Aorta (tissue), 5 donors: ENCODE measurements around the gene CCND1. TPM values are rescaled to one million over a fixed set of nuclear protein-coding genes. Genes with fewer than 3 reads are reported as not detected.
A peak's percentile ranks its signal among the peaks of the same experiment; 100 is the strongest.

Experiments
- ATAC-seq: fragments of 200-7000 bp; cut with Tn5 transposase; one replicate; pipeline ENCODE4 v1.9.1; 2022; ENCODE audit warnings: moderate library complexity; ENCODE audit not compliant: low FRiP score
- DNase-seq, 2 donors: peaks; one replicate each; pipeline ENCODE4 v3.0.0-alpha.2; 2020
- H3K27ac ChIP-seq, 2 donors: one replicate each; pipeline ENCODE4 v1.5.1; 2013; ENCODE audit warnings: low read length in 2 of 2, mild to moderate bottlenecking in 2 of 2, moderate library complexity in 2 of 2, control low read depth in 1 of 2, inconsistent platforms in 1 of 2, low read depth in 1 of 2
- H3K27me3 ChIP-seq, 2 donors: one replicate each; pipeline ENCODE4 v1.6.1; 2013; ENCODE audit warnings: control low read depth in 1 of 2, low read length in 1 of 2, mild to moderate bottlenecking in 1 of 2, moderate library complexity in 1 of 2; ENCODE audit not compliant: insufficient read depth in 2 of 2, control insufficient read depth in 1 of 2
- H3K36me3 ChIP-seq, 2 donors: one replicate each; pipeline ENCODE4 v1.6.1; 2013; ENCODE audit warnings: control low read depth in 1 of 2, low read length in 1 of 2, mild to moderate bottlenecking in 1 of 2; ENCODE audit not compliant: insufficient read depth in 2 of 2, control insufficient read depth in 1 of 2
- H3K4me1 ChIP-seq, 2 donors: one replicate each; pipeline ENCODE4 v1.6.1; 2013; ENCODE audit warnings: low read length in 2 of 2, control low read depth in 1 of 2, mild to moderate bottlenecking in 1 of 2, moderate library complexity in 1 of 2; ENCODE audit not compliant: insufficient read depth in 2 of 2, control insufficient read depth in 1 of 2
- H3K4me3 ChIP-seq, 2 donors: one replicate each; pipeline ENCODE4 v1.5.1; 2013; ENCODE audit warnings: low read length in 2 of 2, control low read depth in 1 of 2, mild to moderate bottlenecking in 1 of 2
- H3K9me3 ChIP-seq: one replicate; pipeline ENCODE4 v1.6.1; 2013; ENCODE audit warnings: mild to moderate bottlenecking, low read length; ENCODE audit not compliant: control insufficient read depth
- WGBS, 2 donors: extraction: QIAGEN DNeasy Blood & Tissue Kit; methylation state at CpG; one replicate each; pipeline ENCODE4 v1.1.7; 2013; 5-methylcytosine and 5-hydroxymethylcytosine counted together
- intact Hi-C, 2 donors: fragments of 100-400 bp; cut with DNase I; formaldehyde crosslinking; loops; one replicate each; pipeline versions ENCODE4 v1.14.2 to v1.15.0; 2022
- long read RNA-seq, 2 donors: library from polyadenylated mRNA; unstranded; transcript quantifications; one replicate each; pipeline ENCODE4 v2.0.0, GENCODE V29; 2020 to 2021
- polyA plus RNA-seq, 2 donors: library from polyadenylated mRNA; stranded (reverse); fragments of 200-250 nt; gene quantifications; one replicate each; pipeline ENCODE4 v1.2.3, GENCODE V29; 2013
- total RNA-seq, 2 donors: library from RNA; stranded (reverse); fragmentation: NEBNext Ultra II Directional; extraction: Animal tissue kit (Norgen Biotek cat#: 25700); gene quantifications; one replicate each; pipeline ENCODE4 v1.2.1, GENCODE V29; 2021
- donor health status: healthy with polysubstance abuse.
- donor health status: Bipolar disorder and iron deficiency.
- donor health status: DM: no; HTN: no; CAD: no.
- donor health status: DM: no; HTN: no; CAD: no.
- donor health status: DM: yes; HTN: yes; CAD: no.

CCND1 gene
- 100 to 1,000 TPM in 1 of 2 donors, 10 to 100 TPM in 1; 77.6 to 102 TPM for total RNA-seq
- polyA plus RNA-seq, result 10 to 100 TPM; 20.9 to 64.9 TPM
- long read RNA-seq, donor 1, full-length matches to known transcripts, result 43 of 79 reads
- long read RNA-seq, donor 1, partial matches to known transcripts, result 1 of 79 reads
- long read RNA-seq, donor 1, other reads (novel, unspliced or antisense), result 35 of 79 reads
- long read RNA-seq, donor 2, full-length matches to known transcripts, result 22 of 61 reads
- long read RNA-seq, donor 2, partial matches to known transcripts, result 18 of 61 reads
- long read RNA-seq, donor 2, other reads (novel, unspliced or antisense), result 21 of 61 reads

DNA sequence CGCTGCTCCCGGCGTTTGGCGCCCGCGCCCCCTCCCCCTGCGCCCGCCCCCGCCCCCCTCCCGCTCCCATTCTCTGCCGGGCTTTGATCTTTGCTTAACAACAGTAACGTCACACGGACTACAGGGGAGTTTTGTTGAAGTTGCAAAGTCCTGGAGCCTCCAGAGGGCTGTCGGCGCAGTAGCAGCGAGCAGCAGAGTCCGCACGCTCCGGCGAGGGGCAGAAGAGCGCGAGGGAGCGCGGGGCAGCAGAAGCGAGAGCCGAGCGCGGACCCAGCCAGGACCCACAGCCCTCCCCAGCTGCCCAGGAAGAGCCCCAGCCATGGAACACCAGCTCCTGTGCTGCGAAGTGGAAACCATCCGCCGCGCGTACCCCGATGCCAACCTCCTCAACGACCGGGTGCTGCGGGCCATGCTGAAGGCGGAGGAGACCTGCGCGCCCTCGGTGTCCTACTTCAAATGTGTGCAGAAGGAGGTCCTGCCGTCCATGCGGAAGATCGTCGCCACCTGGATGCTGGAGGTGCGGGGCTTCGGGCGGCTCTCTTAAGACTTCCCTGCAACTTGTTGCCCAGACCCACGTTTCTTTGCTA is at the start of gene CCND1:
CCND1 (plus strand) TSS at position 162 of the 587 bp plus-strand sequence; CDS start at position 320, 158 bp downstream.
- Histone ChIP-seq H3K9me3 (no peaks in the 10 kb centered on the region), H3K4me1 (no peaks in the 10 kb centered on the region), H3K36me3 (no peaks in the 10 kb centered on the region), H3K4me3 (peak within 1 kb of the TSS; percentile 79 to 81), H3K27me3 (peaks cover 0 to 2% of the 10 kb centered on the region in 2 donors), H3K27ac (peak within 1 kb of the TSS in 1 of 2 donors; percentile 66)
- ATAC-seq (peak; percentile 51), DNase-seq (peak; percentile 80 to 89)
- 0% methylated on average over 37 to 49 of the region's 49 CpGs for WGBS, 2 donors
- intact Hi-C loops, result loop anchor here in 1 of 2 donors (1.0 to 5.0 kb wide), 2 partner anchors 101 to 519 kb away; no protein-coding TSS in a partner anchor

GRCh38 chr11:69592986-69593650 is 47.8 kb upstream of the CCND1 start:
- intact Hi-C loops, result no loop called here
- H3K27ac ChIP-seq, result no peak overlapping the region
- no peak overlapping the region for H3K4me3 ChIP-seq

GRCh38 chr11:69593851-69594250 is 47.1 kb upstream of the CCND1 start:
- H3K4me3 ChIP-seq, result no peak overlapping the region
- intact Hi-C loops, result no loop called here
- no peaks in the 10 kb centered on the region for H3K27me3 ChIP-seq
- no peaks in the 10 kb centered on the region for H3K36me3 ChIP-seq
- H3K27ac ChIP-seq, result no peak overlapping the region
- 86 to 92% methylated on average over 6 of the region's 6 CpGs for WGBS, 2 donors
- peaks cover 1% of the 10 kb centered on the region for H3K9me3 ChIP-seq
- no peaks in the 10 kb centered on the region for H3K4me1 ChIP-seq
- DNase-seq (no peak), ATAC-seq (no peak)

More at GRCh38 chr11:69592986-69593650, 47.8 kb upstream of the CCND1 start:
- no peak for DNase-seq
- Histone ChIP-seq H3K9me3 (peaks cover 1% of the 10 kb centered on the region), H3K36me3 (no peaks in the 10 kb centered on the region), H3K27me3 (no peaks in the 10 kb centered on the region), H3K4me1 (no peaks in the 10 kb centered on the region)
- WGBS, 2 donors, result 93 to 94% methylated on average over 31 of the region's 31 CpGs
- no peak for ATAC-seq

DNA sequence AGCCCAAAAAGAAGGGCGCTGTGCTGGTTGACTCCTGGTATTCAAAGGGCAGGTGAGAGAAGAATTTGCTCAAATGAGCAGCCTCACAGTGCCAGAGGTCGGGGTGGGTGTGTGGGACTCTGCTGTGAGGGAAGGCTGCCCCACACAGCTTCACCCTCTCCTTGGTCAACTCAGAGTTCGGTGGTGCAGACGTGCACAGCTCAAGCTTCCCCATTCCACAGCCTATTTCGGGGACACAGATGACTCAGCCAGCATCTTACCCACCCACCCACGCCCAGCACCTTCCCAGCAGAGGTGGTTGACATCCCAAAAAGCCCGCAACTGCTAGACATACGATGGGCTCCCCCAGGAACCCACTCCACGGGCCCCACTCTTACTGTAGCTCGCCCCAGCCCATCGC is 46.5 kb upstream of the CCND1 start:
- Histone ChIP-seq H3K27ac (no peak overlapping the region), H3K4me3 (no peak overlapping the region), H3K9me3 (peaks cover 1% of the 10 kb centered on the region), H3K36me3 (no peaks in the 10 kb centered on the region), H3K27me3 (no peaks in the 10 kb centered on the region), H3K4me1 (no peaks in the 10 kb centered on the region)
- 92 to 96% methylated on average over 11 of the region's 11 CpGs for WGBS, 2 donors
- ATAC-seq, result no peak
- no peak for DNase-seq
- intact Hi-C loops, result no loop called here

DNA sequence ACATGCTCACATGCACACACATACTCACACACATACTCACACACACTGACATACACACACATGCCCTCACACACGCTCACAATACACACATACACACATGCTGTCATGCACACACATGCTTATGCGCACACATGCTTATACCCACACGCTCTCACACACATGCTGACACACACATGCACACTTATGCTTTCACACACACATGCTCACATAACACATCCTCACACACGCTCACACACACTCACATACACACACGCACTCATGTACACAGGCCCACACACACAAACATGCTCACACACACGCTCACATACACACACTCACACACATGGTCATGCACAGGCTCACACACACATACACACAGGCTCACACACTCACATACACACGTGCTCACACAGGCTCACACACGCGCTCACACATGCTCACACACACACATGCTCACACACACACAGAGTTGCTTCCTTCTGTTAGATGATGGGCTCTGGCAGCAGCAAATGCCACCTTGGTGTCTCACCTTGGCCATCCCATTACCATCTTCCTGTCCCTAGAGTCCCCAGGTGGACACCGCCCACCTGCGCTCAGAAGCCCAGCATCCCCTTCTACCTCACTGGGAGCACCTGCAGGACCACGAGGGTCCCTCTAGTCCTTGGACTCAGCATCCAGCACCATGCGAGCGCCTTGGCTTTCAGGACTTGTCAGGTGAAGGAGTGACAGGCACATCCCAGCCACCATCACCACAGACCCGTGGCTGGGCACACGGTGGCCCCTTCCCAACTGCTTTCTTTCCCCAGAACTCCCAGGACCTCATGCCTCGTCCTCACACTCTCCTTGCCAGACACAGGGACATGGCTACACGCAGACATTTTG is 44.9 kb upstream of the CCND1 start:
- no peak overlapping the region for H3K27ac ChIP-seq
- 74 to 82% methylated on average over 17 to 18 of the region's 18 CpGs for WGBS, 2 donors
- H3K27me3 ChIP-seq, result no peaks in the 10 kb centered on the region
- no peaks in the 10 kb centered on the region for H3K36me3 ChIP-seq
- DNase-seq, result no peak
- intact Hi-C loops, result no loop called here
- no peak overlapping the region for H3K4me3 ChIP-seq
- H3K9me3 ChIP-seq, result peaks cover 1% of the 10 kb centered on the region
- no peaks in the 10 kb centered on the region for H3K4me1 ChIP-seq
- ATAC-seq, result no peak

DNA sequence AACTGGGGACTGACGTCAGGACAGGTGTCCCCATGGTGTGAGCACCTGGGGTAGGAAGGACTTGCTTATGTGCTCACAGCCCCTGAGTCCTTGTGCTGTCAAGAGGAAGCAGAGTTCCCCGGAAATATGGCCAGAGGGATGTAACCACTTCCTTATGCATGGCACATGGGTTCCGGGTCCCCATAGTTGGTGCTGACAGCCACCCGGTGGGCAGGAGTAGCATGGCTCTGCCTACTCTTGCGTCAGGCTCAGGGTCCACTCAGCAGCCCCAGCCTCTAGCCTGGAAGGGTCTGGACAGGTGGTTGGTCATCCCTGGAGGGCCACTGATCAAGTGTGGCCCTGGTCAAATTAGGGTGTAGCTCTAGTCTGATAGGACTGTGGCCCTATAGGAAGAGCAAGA is 42.8 kb upstream of the CCND1 start:
- ATAC-seq (no peak), DNase-seq (no peak)
- intact Hi-C loops, result no loop called here

DNA sequence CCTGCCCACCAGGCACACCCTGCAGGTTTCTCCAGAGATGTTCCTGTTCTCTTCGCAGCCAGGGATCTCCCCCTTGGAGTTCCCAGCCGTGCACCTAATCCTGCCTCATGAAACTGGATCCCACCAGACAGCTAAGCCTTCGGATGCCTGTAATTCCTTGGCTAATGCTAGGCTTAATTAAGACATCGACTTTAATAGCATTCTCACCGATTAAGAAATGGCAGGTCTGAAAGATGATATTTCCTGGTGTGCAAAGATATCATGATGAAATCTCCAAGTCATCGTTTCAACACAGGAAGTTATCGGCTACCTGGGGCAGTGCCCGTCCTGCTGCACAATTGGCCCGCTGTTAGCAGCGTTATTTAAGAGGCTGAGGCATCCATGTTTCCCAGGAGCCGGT is 41.5 kb upstream of the CCND1 start:
- no peak overlapping the region for H3K4me3 ChIP-seq
- H3K27me3 ChIP-seq, result no peaks in the 10 kb centered on the region
- 75 to 77% methylated on average over 11 of the region's 11 CpGs for WGBS, 2 donors
- no peaks in the 10 kb centered on the region for H3K36me3 ChIP-seq
- H3K4me1 ChIP-seq, result no peaks in the 10 kb centered on the region
- intact Hi-C loops, result no loop called here
- no peak for DNase-seq
- no peak overlapping the region for H3K27ac ChIP-seq
- no peak for ATAC-seq
- H3K9me3 ChIP-seq, result no peaks in the 10 kb centered on the region

More for the DNA sequence above, 42.8 kb upstream of the CCND1 start:
- Histone ChIP-seq H3K4me1 (no peaks in the 10 kb centered on the region), H3K4me3 (no peak overlapping the region), H3K9me3 (no peaks in the 10 kb centered on the region), H3K27ac (no peak overlapping the region), H3K27me3 (no peaks in the 10 kb centered on the region), H3K36me3 (no peaks in the 10 kb centered on the region)
- 61 to 73% methylated on average over 5 of the region's 5 CpGs for WGBS, 2 donors

DNA sequence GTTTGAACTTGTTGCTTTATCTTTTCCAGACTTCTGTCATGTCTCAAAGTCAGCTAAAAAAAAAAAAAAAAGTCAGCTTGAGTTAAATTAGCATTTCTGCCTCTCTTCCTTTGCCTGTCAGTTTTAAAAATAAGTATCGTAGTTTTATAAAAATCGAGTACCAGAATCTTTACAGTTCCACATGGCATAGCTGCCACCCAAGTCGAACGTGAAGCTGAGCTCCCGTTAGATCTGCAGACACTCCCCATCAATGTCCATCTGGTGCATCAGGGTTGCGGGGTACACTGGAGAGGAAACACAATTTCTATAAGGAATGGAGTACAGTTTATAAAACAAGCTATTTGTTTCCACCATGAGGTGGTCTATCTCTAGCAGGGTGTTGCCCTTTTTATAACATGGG is 41.0 kb upstream of the CCND1 start:
- H3K9me3 ChIP-seq, result no peaks in the 10 kb centered on the region
- intact Hi-C loops, result no loop called here
- H3K27me3 ChIP-seq, result no peaks in the 10 kb centered on the region
- H3K36me3 ChIP-seq, result no peaks in the 10 kb centered on the region
- no peak overlapping the region for H3K4me3 ChIP-seq
- H3K4me1 ChIP-seq, result no peaks in the 10 kb centered on the region
- WGBS, 2 donors, result 75 to 81% methylated on average over 6 of the region's 6 CpGs
- DNase-seq (no peak), ATAC-seq (no peak)
- H3K27ac ChIP-seq, result no peak overlapping the region
